Retinal pigment epithelial cell (primary cell): ENCODE results near the gene DCP2.

Experiments used
- DNase-seq: peaks from one replicate; pipeline ENCODE4 v3.0.0-alpha.2; 2010; ENCODE audit warnings: low read depth
- H3K4me3 ChIP-seq: 2 replicates; pipeline ENCODE4 v1.5.1; 2011; ENCODE audit warnings: mild to moderate bottlenecking, low read length, control low read depth, moderate library complexity
- CTCF ChIP-seq: conservative IDR thresholded peaks from 2 replicates; pipeline ENCODE4 v1.5.1; 2011; ENCODE audit warnings: low read depth, low read length, control low read depth, inconsistent platforms

DCP2 gene

GRCh38 chr5:113027015-113027414 is 50.4 kb downstream of the DCP2 start:
- H3K4me3 ChIP-seq: no peak overlapping the region
- no peak for TF ChIP-seq CTCF
- DNase-seq: no peak

GRCh38 chr5:113027431-113027830 is 50.8 kb downstream of the DCP2 start:
- no peak for DNase-seq
- H3K4me3 ChIP-seq: no peak overlapping the region
- TF ChIP-seq CTCF: no peak

GRCh38 chr5:113029614-113030013 is 53.0 kb downstream of the DCP2 start:
- no peak for TF ChIP-seq CTCF
- H3K4me3 ChIP-seq: no peak overlapping the region
- DNase-seq: no peak

GRCh38 chr5:113031104-113031503 is 54.5 kb downstream of the DCP2 start:
- no peak for DNase-seq
- no peak for TF ChIP-seq CTCF
- H3K4me3 ChIP-seq: no peak overlapping the region

- DNase-seq: no peak
- TF ChIP-seq CTCF: no peak
- no peak overlapping the region for H3K4me3 ChIP-seq
Observed at GRCh38 chr5:113031557-113031956, 55.0 kb downstream of the DCP2 start.

- no peak for DNase-seq
- TF ChIP-seq CTCF: no peak
- H3K4me3 ChIP-seq: no peak overlapping the region
Observed at GRCh38 chr5:113034182-113034773, 57.7 kb downstream of the DCP2 start.

- no peak for TF ChIP-seq CTCF
- H3K4me3 ChIP-seq: no peak overlapping the region
- no peak for DNase-seq
Observed at GRCh38 chr5:113035096-113035495, 58.5 kb downstream of the DCP2 start.
